SJSA1 (cell line): ENCODE measurements around the gene DMRTC2. TPM values are rescaled to one million over a fixed set of nuclear protein-coding genes. Genes with fewer than 3 reads are reported as not detected.

Source experiments
- DNase-seq, 2 experiments: peaks; one replicate each; pipeline ENCODE4 v3.0.0-alpha.2; 2015 to 2020; ENCODE audit warnings: low spot score in 2 of 2, low read depth in 1 of 2
- H3K27ac ChIP-seq: fragments of 250-450 bp; sonication (Bioruptor Pico); 2 replicates; pipeline ENCODE4 v1.5.1; 2020; ENCODE audit warnings: mild to moderate bottlenecking, moderate library complexity
- H3K27me3 ChIP-seq: fragments of 250-450 bp; sonication (Bioruptor Pico); replicated peaks from 2 replicates; pipeline ENCODE4 v1.5.1; 2020; ENCODE audit warnings: mild to moderate bottlenecking, moderate library complexity
- H3K36me3 ChIP-seq: fragments of 250-450 bp; sonication (Bioruptor Pico); 2 replicates; pipeline ENCODE4 v1.5.1; 2020; ENCODE audit warnings: mild to moderate bottlenecking
- H3K4me1 ChIP-seq: fragments of 250-450 bp; sonication (Bioruptor Pico); replicated peaks from 2 replicates; pipeline ENCODE4 v1.6.1; 2021; ENCODE audit warnings: mild to moderate bottlenecking
- H3K4me3 ChIP-seq: fragments of 250-450 bp; sonication (Bioruptor Pico); 2 replicates; pipeline ENCODE4 v1.5.1; 2020; ENCODE audit warnings: mild to moderate bottlenecking
- H3K9me3 ChIP-seq: fragments of 250-450 bp; sonication (Bioruptor Pico); replicated peaks from 2 replicates; pipeline ENCODE4 v1.5.1; 2020; ENCODE audit warnings: mild to moderate bottlenecking
- total RNA-seq: library from RNA; depleted of rRNA; stranded (reverse); fragments of >200 nt; shearing (Covaris generic); gene quantifications from 2 replicates; pipeline ENCODE4 v1.2.3, GENCODE V29; 2014; rRNA removed

Gene DMRTC2
- not detected in 2 replicates for total RNA-seq

DNA sequence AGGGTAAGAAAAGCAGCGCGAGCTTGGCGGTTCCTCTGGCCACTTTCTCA is at the start of gene DMRTC2:
TSS of gene DMRTC2 (plus strand) at position 42 of the 50 bp plus-strand sequence. CDS start 2,387 bp downstream, outside the sequence.
- Histone ChIP-seq H3K9me3 (no peaks in the 10 kb centered on the region), H3K27ac (no peak within 1 kb of the TSS), H3K36me3 (no peaks in the 10 kb centered on the region), H3K4me1 (no peaks in the 10 kb centered on the region), H3K4me3 (no peak within 1 kb of the TSS), H3K27me3 (peaks cover 26% of the 10 kb centered on the region)
- no peak for DNase-seq

DNA sequence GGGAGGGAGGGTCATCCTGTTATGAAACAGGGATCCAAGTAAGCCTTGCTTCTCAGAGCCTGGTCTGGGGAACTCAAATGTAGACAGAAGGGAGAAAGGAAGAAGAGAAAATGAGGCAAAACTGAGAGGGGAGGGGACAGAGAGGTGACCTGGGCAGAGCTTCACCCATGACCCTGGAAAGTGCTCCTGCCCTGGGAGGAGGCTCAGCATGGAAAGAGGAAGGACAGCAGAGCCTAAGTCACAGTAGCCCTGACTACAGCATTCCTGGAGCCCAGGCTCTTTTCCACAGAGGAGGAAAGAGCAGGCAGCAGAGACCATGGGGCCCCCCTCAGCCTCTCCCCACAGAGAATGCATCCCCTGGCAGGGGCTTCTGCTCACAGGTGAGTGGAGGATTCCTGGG is 48.5 kb upstream of the DMRTC2 start, which contains the start of gene CEACAM3:
TSS of gene CEACAM3 (plus strand) at position 226 of the 400 bp plus-strand sequence. CDS start at position 317, 91 bp downstream.
- no peaks in the 10 kb centered on the region for H3K9me3 ChIP-seq
- no peak for DNase-seq
- H3K36me3 ChIP-seq: no peaks in the 10 kb centered on the region

DNA sequence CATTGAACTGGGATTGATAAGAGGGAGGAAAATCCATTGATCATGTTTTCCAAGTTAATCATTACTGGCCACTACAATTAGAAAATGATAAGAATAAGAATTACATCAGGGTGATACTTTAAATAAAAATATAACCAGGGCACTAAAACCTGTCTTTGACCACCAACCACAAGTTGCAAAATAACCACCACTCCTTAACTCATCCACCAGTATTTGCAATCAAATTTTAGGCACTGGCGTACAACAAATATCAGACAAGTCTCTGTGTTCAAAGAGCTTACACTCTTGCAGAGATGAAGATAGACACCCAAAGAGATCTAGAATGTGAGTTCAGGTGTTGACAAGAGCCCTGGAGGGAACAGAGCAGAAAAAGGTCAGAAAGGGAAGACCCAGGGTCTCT is 47.9 kb upstream of the DMRTC2 start:
- H3K4me3 ChIP-seq: no peak overlapping the region
- no peaks in the 10 kb centered on the region for H3K9me3 ChIP-seq
- DNase-seq: no peak
- H3K4me1 ChIP-seq: no peaks in the 10 kb centered on the region
- H3K27ac ChIP-seq: no peak overlapping the region
- H3K27me3 ChIP-seq: peaks cover 18% of the 10 kb centered on the region; the same call in 1 of the 2 replicates
- H3K36me3 ChIP-seq: no peaks in the 10 kb centered on the region

More for the DNA sequence above, 48.5 kb upstream of the DMRTC2 start, which contains the start of gene CEACAM3:
- Histone ChIP-seq H3K27ac (no peak within 1 kb of the TSS), H3K4me1 (no peaks in the 10 kb centered on the region), H3K4me3 (no peak within 1 kb of the TSS), H3K27me3 (peaks cover 18% of the 10 kb centered on the region; the same call in 1 of the 2 replicates)

DNA sequence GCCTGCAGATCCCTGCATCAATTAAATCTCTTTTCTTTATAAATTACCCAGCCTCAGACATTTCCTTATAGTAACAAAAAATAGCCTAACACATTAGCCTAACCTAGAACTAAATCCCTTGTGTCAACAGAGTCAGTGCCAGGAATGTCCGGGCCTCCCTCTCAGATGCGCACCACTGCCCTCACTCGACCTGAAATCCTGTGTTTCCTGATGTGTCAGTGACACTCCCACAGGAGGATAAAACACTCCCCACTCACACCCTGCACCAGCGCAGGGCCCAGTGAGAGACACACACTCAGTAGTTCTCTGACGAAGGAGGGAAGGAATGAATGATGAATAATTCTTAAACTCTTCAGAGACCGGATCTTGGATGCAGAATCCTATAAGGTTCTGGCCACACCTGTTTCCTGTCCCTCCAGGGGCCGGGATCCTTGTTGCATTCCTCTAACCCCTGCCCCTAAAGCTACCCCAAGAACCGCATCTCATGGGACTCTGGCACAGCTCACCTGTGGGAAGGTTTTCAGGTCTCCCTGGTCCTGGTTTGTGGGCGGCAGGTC is 45.3 kb upstream of the DMRTC2 start:
- Histone ChIP-seq H3K4me1 (no peaks in the 10 kb centered on the region), H3K9me3 (no peaks in the 10 kb centered on the region), H3K27me3 (0 out of 2 replicates have a peak, but pooled peaks cover 14% of the 10 kb centered on the region), H3K4me3 (no peak overlapping the region), H3K27ac (no peak overlapping the region), H3K36me3 (no peaks in the 10 kb centered on the region)
- no peak for DNase-seq

DNA sequence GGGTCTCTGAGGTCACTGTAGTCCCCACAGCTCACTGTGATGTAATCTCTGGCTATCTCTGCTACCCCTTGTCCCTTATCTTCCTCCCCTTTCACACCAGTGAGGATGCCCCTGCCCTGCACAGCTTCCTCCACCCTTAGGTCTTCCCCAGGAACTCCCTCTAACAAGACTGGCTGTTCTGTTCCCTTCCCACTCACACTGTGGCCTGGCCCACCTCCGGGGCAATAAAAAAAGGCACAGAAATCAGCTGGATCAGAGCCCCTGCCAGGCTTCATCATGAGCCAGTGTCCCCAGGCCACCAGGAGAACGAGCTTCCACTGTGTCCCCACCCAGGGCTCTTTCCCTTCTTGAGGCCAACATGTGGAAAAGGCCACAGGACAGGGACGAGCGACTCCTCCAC is 43.8 kb upstream of the DMRTC2 start:
- Histone ChIP-seq H3K4me1 (no peaks in the 10 kb centered on the region), H3K36me3 (no peaks in the 10 kb centered on the region), H3K27me3 (peaks cover 25% of the 10 kb centered on the region), H3K9me3 (no peaks in the 10 kb centered on the region), H3K27ac (no peak overlapping the region), H3K4me3 (no peak overlapping the region)
- DNase-seq: no peak

DNA sequence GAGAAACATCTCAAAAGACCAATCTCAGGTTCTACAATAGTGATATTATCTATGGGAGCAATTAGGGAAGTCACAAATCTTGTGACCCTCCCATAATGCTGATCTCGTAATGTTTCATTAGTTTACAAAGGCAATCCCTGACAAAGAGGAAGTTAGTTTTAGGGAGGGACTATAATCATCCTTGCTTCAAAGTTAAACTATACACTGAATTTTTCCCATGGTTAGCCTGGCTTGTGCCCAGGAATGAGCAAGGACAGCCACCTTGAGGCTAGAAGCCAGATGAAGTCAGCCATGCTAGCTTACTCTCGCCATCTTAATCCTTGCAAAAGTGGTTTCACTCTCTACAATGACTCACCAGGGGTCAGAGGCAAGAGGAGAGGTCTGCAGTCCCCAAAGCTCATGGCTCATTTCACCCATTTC is 43.0 kb upstream of the DMRTC2 start:
- no peak overlapping the region for H3K4me3 ChIP-seq
- DNase-seq: no peak
- no peak overlapping the region for H3K27ac ChIP-seq
- peaks cover 30% of the 10 kb centered on the region for H3K27me3 ChIP-seq
- H3K9me3 ChIP-seq: no peaks in the 10 kb centered on the region
- no peaks in the 10 kb centered on the region for H3K36me3 ChIP-seq
- H3K4me1 ChIP-seq: no peaks in the 10 kb centered on the region

DNA sequence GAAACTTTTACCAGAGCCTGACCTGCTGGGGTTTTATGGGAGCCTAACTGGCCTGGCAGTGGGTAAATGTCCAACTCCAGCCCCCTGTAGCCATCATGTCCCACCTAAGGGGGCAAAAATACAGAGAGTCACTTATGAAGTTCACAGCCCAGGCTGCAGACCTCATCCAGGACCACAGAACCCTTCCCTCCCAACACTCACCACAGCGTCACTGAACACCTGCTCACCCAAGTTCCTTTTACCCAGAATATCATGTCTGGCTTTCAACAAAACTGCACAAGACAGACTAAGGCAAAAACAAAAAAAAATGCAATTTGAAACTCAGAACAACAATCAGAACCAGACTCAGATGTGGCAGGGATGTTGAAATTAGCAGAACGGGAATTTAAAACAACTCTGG is 42.1 kb upstream of the DMRTC2 start:
- no peak for DNase-seq
- no peaks in the 10 kb centered on the region for H3K4me1 ChIP-seq
- H3K27me3 ChIP-seq: peaks cover 31% of the 10 kb centered on the region
- no peaks in the 10 kb centered on the region for H3K9me3 ChIP-seq
- H3K4me3 ChIP-seq: no peak overlapping the region
- H3K27ac ChIP-seq: no peak overlapping the region
- H3K36me3 ChIP-seq: no peaks in the 10 kb centered on the region

DNA sequence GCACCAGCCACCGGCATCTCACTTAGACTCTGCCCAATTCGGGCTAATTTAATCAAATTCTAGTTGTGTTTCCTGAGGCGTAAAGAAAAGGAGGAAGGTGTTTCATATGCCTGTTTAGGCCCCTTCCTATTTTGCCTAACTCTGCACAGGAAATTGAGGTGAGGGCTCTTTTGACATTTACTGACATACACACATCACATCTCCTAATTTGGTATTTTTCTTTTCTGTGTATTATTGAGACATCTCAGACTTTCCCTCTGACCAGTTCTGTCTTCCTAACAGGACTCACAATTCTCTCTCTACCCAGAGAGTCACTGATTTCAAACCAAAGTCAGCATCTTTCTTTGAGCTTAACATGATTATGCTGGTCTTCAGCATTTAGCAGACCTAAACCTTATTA is 40.5 kb upstream of the DMRTC2 start:
- no peaks in the 10 kb centered on the region for H3K36me3 ChIP-seq
- H3K27me3 ChIP-seq: peaks cover 31% of the 10 kb centered on the region
- no peaks in the 10 kb centered on the region for H3K9me3 ChIP-seq
- H3K4me3 ChIP-seq: no peak overlapping the region
- DNase-seq: no peak
- no peak overlapping the region for H3K27ac ChIP-seq
- no peaks in the 10 kb centered on the region for H3K4me1 ChIP-seq

DNA sequence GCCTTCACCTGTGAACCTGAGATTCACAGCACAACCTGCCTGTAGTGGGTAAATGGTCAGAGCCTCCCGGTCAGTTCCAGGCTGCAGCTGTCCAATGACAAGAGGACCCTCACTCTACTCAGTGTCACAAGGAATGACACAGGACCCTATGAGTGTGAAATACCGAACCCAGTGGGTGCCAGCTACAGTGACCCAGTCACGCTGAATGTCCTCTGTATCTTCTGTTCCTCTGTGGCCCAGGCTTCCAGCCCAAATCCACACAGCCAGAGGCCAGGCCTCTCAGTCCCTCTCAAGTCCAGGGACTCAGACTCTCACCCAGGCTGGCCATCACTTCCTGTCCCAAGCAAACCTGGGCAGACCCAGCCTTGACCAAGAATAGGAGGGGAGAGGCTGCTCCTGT is 37.7 kb upstream of the DMRTC2 start:
- Histone ChIP-seq H3K4me3 (no peak overlapping the region), H3K9me3 (no peaks in the 10 kb centered on the region), H3K4me1 (no peaks in the 10 kb centered on the region), H3K27me3 (peaks cover 23% of the 10 kb centered on the region), H3K36me3 (no peaks in the 10 kb centered on the region), H3K27ac (no peak overlapping the region)
- no peak for DNase-seq

DNA sequence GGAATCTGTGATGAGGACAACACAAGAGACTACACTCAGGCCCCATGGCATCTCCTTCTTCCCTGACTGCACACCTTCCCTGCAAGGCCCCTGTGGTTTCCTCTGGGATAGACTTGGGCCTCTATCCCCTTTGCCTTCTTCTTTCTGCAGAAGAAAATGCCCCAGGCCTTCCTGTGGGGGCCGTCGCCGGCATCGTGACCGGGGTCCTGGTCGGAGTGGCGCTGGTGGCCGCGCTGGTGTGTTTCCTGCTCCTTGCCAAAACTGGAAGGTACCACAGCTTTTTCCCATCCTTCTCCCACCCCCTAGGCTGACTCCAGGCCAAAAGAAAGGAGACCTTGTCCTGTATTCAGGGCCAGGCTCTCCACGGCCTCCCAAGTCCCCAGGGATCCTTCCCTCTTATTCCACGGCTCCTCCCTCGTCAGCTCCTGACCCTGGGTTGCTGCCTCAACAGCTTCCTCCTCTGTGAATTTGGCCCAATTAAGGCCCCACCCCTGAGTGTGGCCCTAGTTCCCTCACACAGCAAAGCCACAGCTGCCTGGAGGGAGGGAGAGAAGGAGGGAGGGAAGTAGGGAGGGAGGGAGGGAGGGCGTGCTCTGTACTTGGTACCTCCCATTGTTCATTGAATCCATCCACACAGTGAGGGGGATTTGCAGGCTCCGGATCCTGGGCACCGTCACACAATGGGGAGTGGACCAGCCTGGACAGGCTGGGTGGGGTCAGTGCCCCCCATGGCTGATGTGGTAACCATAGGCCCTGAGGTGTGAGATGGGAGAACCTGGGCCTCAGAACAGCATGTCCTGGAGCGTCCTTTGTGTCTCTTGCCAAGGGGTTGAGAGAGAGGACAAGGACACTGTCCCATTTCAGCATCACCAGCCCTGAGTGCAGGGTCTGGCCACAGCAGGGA is 35.9 kb upstream of the DMRTC2 start:
- DNase-seq: no peak
- Histone ChIP-seq H3K27me3 (peaks cover 23% of the 10 kb centered on the region), H3K27ac (no peak overlapping the region), H3K36me3 (no peaks in the 10 kb centered on the region), H3K4me1 (no peaks in the 10 kb centered on the region), H3K4me3 (no peak overlapping the region), H3K9me3 (no peaks in the 10 kb centered on the region)

DNA sequence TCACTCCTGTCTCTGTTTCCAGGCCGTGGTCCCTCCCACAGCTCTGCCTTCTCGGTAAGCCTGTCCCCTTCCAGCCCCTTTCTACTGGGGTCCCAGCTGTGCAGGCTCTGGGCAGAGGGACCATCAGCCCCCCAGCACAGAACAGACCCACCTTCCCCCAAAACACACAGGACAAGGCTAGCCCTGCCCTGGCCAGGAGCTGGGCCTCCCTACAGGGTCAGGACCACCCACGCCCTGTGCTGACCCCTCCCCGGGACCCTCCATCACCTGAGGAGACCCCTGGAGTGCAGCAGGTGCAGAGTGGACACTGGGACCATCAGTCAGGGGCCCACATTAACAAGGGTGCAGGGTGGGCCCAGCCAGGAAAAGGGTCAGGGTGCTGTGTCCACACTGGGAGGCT is 34.5 kb upstream of the DMRTC2 start:
- Histone ChIP-seq H3K4me3 (no peak overlapping the region), H3K9me3 (no peaks in the 10 kb centered on the region), H3K27ac (no peak overlapping the region), H3K27me3 (peaks cover 13% of the 10 kb centered on the region), H3K36me3 (no peaks in the 10 kb centered on the region), H3K4me1 (no peaks in the 10 kb centered on the region)
- no peak for DNase-seq

DNA sequence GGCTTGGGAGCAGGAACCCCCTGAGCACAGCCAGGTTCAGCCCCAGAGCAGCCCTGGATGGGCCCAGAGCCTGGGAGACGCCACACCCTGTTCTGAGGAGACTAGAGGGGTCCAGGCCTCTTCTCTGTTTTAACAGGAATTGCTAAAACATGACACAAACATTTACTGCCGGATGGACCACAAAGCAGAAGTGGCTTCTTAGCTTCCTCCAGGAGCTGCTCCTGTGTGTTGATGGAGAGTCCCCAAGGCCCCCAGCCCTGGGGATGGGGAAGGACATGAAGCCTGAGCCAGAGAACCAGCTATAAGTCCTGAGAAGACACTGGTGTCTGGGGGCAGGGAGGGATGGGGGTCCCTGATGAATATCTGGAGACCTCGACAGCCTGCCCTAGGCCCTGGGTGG is 33.8 kb upstream of the DMRTC2 start:
- Histone ChIP-seq H3K4me1 (no peaks in the 10 kb centered on the region), H3K27ac (no peak overlapping the region), H3K4me3 (no peak overlapping the region), H3K36me3 (no peaks in the 10 kb centered on the region), H3K27me3 (peaks cover 7% of the 10 kb centered on the region), H3K9me3 (no peaks in the 10 kb centered on the region)
- no peak for DNase-seq

DNA sequence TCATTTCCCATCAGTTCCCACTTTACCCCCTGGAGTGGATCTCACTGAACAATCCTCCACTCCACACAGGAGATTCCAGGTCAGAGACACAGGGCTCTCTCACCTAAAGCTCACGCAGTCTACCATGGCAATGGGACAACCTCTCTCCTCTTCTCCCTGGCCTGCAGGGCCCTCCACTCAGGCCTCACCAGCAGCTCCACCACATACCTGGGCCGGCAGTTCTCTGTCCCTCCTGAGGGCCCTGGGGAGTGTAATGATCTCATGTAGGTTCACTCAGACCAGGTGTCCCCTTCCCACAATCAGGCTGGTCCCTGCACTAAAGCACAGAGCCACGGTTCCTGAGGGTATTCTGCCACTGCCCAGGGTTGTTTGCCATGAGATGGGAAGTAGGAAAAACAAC is 32.9 kb upstream of the DMRTC2 start:
- no peak for DNase-seq
- no peak overlapping the region for H3K4me3 ChIP-seq
- no peaks in the 10 kb centered on the region; the same call in none of the 2 replicates for H3K27me3 ChIP-seq
- H3K9me3 ChIP-seq: no peaks in the 10 kb centered on the region
- H3K36me3 ChIP-seq: no peaks in the 10 kb centered on the region
- H3K4me1 ChIP-seq: no peaks in the 10 kb centered on the region
- no peak overlapping the region for H3K27ac ChIP-seq

DNA sequence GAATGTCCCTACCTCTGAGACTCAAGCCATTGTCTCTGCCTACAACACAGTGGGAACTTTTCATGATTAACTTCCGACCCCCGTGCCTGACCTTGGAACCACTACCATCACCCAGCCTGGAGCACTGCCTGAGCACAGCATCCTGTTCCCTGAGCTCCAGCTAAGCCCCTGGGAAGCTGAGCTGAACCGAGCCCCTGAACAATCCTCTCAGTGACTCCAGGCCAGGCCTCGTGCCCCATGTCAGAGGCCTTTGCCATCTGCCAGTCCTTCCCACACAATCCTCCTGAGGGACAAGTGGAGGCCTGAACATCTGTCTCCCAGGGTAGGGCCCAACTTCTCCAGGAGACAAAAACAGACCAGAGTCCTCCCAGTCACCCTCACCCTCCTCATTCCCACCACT is 30.9 kb upstream of the DMRTC2 start:
- Histone ChIP-seq H3K36me3 (no peaks in the 10 kb centered on the region), H3K27me3 (peaks cover 10% of the 10 kb centered on the region), H3K27ac (no peak overlapping the region), H3K4me3 (no peak overlapping the region), H3K4me1 (no peaks in the 10 kb centered on the region), H3K9me3 (no peaks in the 10 kb centered on the region)
- no peak for DNase-seq

DNA sequence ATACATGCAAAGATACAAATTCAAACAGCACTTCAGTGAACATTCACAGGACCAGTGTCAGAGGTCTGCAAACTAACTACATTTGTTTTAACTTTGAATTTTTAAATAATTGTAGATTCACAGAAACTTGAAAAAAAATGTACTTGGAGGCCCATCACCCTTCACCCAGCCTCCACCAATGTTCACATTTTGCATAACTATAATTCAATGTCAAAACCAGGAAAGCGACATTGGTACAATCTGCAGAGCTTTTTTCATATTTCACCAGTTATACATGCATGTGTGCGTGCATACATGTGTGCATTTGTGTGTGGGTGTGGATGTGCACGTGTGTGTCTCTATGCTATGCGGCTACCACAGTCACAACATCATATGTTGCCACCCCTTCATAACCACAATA is 29.5 kb upstream of the DMRTC2 start:
- Histone ChIP-seq H3K27me3 (peaks cover 10% of the 10 kb centered on the region), H3K9me3 (no peaks in the 10 kb centered on the region), H3K36me3 (no peaks in the 10 kb centered on the region), H3K4me3 (no peak overlapping the region), H3K4me1 (no peaks in the 10 kb centered on the region), H3K27ac (no peak overlapping the region)
- no peak for DNase-seq
